ENCODE results near the gene GALNT17. TPM values are rescaled to one million over a fixed set of nuclear protein-coding genes. Genes with fewer than 3 reads are reported as not detected.

The GALNT17 gene
- polyA plus RNA-seq, 1 donor (not counting 4 experiments of a cell fraction or from before 2014, with no cell fraction given): not detected

- dilution Hi-C loops (cut with MboI; ENCODE audit: extremely low pct_ligation_motif_present, low sequenced_read_pairs): no loop called here
- TF ChIP-seq CTCF (optimal IDR thresholded peaks at IDR 0.05 in 1 of 3, IDR thresholded peaks at IDR 0.05 in 1 of 3, conservative IDR thresholded peaks at IDR 0.05 in 1 of 3; ENCODE audit: extremely low read depth in 1 of 3, insufficient read depth in 2 of 3, low read length in 3 of 3) (no peak), EZH2 (IDR thresholded peaks at IDR 0.05; ENCODE audit: low read length) (no peak)
- Histone ChIP-seq H3K9me3 (ENCODE audit: control insufficient read depth, low read depth, low read length) (no peaks in the 10 kb centered on the region), H2AFZ (ENCODE audit: control insufficient read depth, low read length) (no peak overlapping the region), H3K36me3 (ENCODE audit: control insufficient read depth in 2 of 2, extremely low read depth in 1 of 2, insufficient read depth in 2 of 2, low read length in 2 of 2) (no peaks in the 10 kb centered on the region), H4K20me1 (ENCODE audit: control insufficient read depth, extremely low read depth, insufficient read depth, low read length) (no peaks in the 10 kb centered on the region), H3K9ac (ENCODE audit: control insufficient read depth, extremely low read depth, insufficient read depth, low read length) (no peak overlapping the region), H3K27ac (ENCODE audit: control insufficient read depth, insufficient read depth, low read length) (no peak overlapping the region), H3K4me3 (ENCODE audit: control insufficient read depth in 2 of 3, extremely low read depth in 1 of 3, insufficient read depth in 2 of 3, low read depth in 1 of 3, low read length in 3 of 3) (no peak overlapping the region), H3K4me2 (ENCODE audit: control insufficient read depth, extremely low read depth, insufficient read depth, low read depth, low read length) (no peak overlapping the region), H3K27me3 (ENCODE audit: control insufficient read depth, extremely low read depth, insufficient read depth, low read length) (no peaks in the 10 kb centered on the region), H3K4me1 (ENCODE audit: control insufficient read depth, extremely low read depth, insufficient read depth, low read length) (no peaks in the 10 kb centered on the region), H3K9me1 (ENCODE audit: control insufficient read depth, extremely low read depth, insufficient read depth, low read length) (no peaks in the 10 kb centered on the region), H3K79me2 (ENCODE audit: control insufficient read depth, insufficient read depth, low read length) (no peaks in the 10 kb centered on the region)
- FAIRE-seq: no peak
- DNase-seq (ENCODE audit: low read depth, low spot score): no peak
These were observed 564.6 kb downstream of the GALNT17 start for GRCh38 chr7:71696511-71696910.

GRCh38 chr7:71697400-71697799 is 565.5 kb downstream of the GALNT17 start:
- no peak overlapping the region for H3K4me2 ChIP-seq (ENCODE audit: control insufficient read depth, extremely low read depth, insufficient read depth, low read depth, low read length)
- H2AFZ ChIP-seq (ENCODE audit: control insufficient read depth, low read length): no peak overlapping the region
- no peak overlapping the region for H3K4me3 ChIP-seq (ENCODE audit: control insufficient read depth in 2 of 3, extremely low read depth in 1 of 3, insufficient read depth in 2 of 3, low read depth in 1 of 3, low read length in 3 of 3)
- H3K27me3 ChIP-seq (ENCODE audit: control insufficient read depth, extremely low read depth, insufficient read depth, low read length): no peaks in the 10 kb centered on the region
- H4K20me1 ChIP-seq (ENCODE audit: control insufficient read depth, extremely low read depth, insufficient read depth, low read length): no peaks in the 10 kb centered on the region
- H3K27ac ChIP-seq (ENCODE audit: control insufficient read depth, insufficient read depth, low read length): no peak overlapping the region
- H3K79me2 ChIP-seq (ENCODE audit: control insufficient read depth, insufficient read depth, low read length): no peaks in the 10 kb centered on the region
- H3K4me1 ChIP-seq (ENCODE audit: control insufficient read depth, extremely low read depth, insufficient read depth, low read length): no peaks in the 10 kb centered on the region
- no peak for TF ChIP-seq CTCF (optimal IDR thresholded peaks at IDR 0.05 in 1 of 3, IDR thresholded peaks at IDR 0.05 in 1 of 3, conservative IDR thresholded peaks at IDR 0.05 in 1 of 3; ENCODE audit: extremely low read depth in 1 of 3, insufficient read depth in 2 of 3, low read length in 3 of 3)
- TF ChIP-seq EZH2 (IDR thresholded peaks at IDR 0.05; ENCODE audit: low read length): no peak
- dilution Hi-C loops (cut with MboI; ENCODE audit: extremely low pct_ligation_motif_present, low sequenced_read_pairs): no loop called here
- no peaks in the 10 kb centered on the region for H3K9me1 ChIP-seq (ENCODE audit: control insufficient read depth, extremely low read depth, insufficient read depth, low read length)
- no peak for DNase-seq (ENCODE audit: low read depth, low spot score)
- no peak for FAIRE-seq
- H3K36me3 ChIP-seq (ENCODE audit: control insufficient read depth in 2 of 2, extremely low read depth in 1 of 2, insufficient read depth in 2 of 2, low read length in 2 of 2): no peaks in the 10 kb centered on the region
- no peaks in the 10 kb centered on the region for H3K9me3 ChIP-seq (ENCODE audit: control insufficient read depth, low read depth, low read length)
- no peak overlapping the region for H3K9ac ChIP-seq (ENCODE audit: control insufficient read depth, extremely low read depth, insufficient read depth, low read length)
